ENCODE measurements around the gene THRSP.
A peak's percentile ranks its signal among the peaks of the same experiment; 100 is the strongest.
"Not testable (repeated sequence)": the region's sequence is repeated elsewhere in the genome, so short reads cannot be mapped to it uniquely, and the experiment has no call there.

THRSP gene

GRCh38 chr11:78050964-78051831 lies 12.5 kb upstream of the THRSP start:
- Mint-ChIP-seq H3K4me1 (peaks cover 3% of the 10 kb centered on the region), H3K9me3 (no peaks in the 10 kb centered on the region), H3K36me3 (no peaks in the 10 kb centered on the region), H3K27ac (no peak overlapping the region), H3K4me3 (no peak overlapping the region), H3K27me3 (no peaks in the 10 kb centered on the region)

GRCh38 chr11:78054971-78055370 lies 8.7 kb upstream of the THRSP start:
- H3K9me3 Mint-ChIP-seq: no peaks in the 10 kb centered on the region
- H3K4me3 Mint-ChIP-seq: no peak overlapping the region
- no peak overlapping the region for H3K27ac Mint-ChIP-seq
- H3K27me3 Mint-ChIP-seq: no peaks in the 10 kb centered on the region
- no peaks in the 10 kb centered on the region for H3K4me1 Mint-ChIP-seq
- H3K36me3 Mint-ChIP-seq: no peaks in the 10 kb centered on the region

- Mint-ChIP-seq H3K36me3 (no peaks in the 10 kb centered on the region), H3K9me3 (no peaks in the 10 kb centered on the region), H3K27me3 (no peaks in the 10 kb centered on the region), H3K27ac (no peak overlapping the region), H3K4me1 (no peaks in the 10 kb centered on the region), H3K4me3 (no peak overlapping the region)
These were observed 7.6 kb upstream of the THRSP start for GRCh38 chr11:78056093-78056492.

GRCh38 chr11:78057462-78058055 lies 6.1 kb upstream of the THRSP start:
- Mint-ChIP-seq H3K27me3 (no peaks in the 10 kb centered on the region), H3K4me1 (no peaks in the 10 kb centered on the region), H3K36me3 (no peaks in the 10 kb centered on the region), H3K4me3 (no peak overlapping the region), H3K27ac (no peak overlapping the region), H3K9me3 (no peaks in the 10 kb centered on the region)

GRCh38 chr11:78059749-78060328 lies 3.8 kb upstream of the THRSP start:
- not testable (repeated sequence) for H3K9me3 Mint-ChIP-seq, H3K4me1 Mint-ChIP-seq, H3K36me3 Mint-ChIP-seq

GRCh38 chr11:78060533-78060932 lies 3.1 kb upstream of the THRSP start:
- H3K27me3 Mint-ChIP-seq: no peaks in the 10 kb centered on the region
- H3K9me3 Mint-ChIP-seq: no peaks in the 10 kb centered on the region
- H3K4me1 Mint-ChIP-seq: no peaks in the 10 kb centered on the region
- H3K27ac Mint-ChIP-seq: no peak overlapping the region
- H3K36me3 Mint-ChIP-seq: no peaks in the 10 kb centered on the region
- no peak overlapping the region for H3K4me3 Mint-ChIP-seq

More at GRCh38 chr11:78059749-78060328, 3.8 kb upstream of the THRSP start:
- H3K4me3 Mint-ChIP-seq, H3K27me3 Mint-ChIP-seq, H3K27ac Mint-ChIP-seq: not testable (repeated sequence)

- Mint-ChIP-seq H3K9me3 (no peaks in the 10 kb centered on the region), H3K27ac (no peak overlapping the region), H3K36me3 (no peaks in the 10 kb centered on the region), H3K4me1 (no peaks in the 10 kb centered on the region), H3K27me3 (no peaks in the 10 kb centered on the region), H3K4me3 (no peak overlapping the region)
These were observed 2.4 kb upstream of the THRSP start for GRCh38 chr11:78061088-78061920.

GRCh38 chr11:78061921-78062311 lies 1.7 kb upstream of the THRSP start:
- H3K4me3 Mint-ChIP-seq: no peak overlapping the region
- no peak overlapping the region for H3K27ac Mint-ChIP-seq
- no peaks in the 10 kb centered on the region for H3K4me1 Mint-ChIP-seq
- no peaks in the 10 kb centered on the region for H3K27me3 Mint-ChIP-seq
- no peaks in the 10 kb centered on the region for H3K36me3 Mint-ChIP-seq
- H3K9me3 Mint-ChIP-seq: no peaks in the 10 kb centered on the region

- H3K4me3 Mint-ChIP-seq: no peak overlapping the region
- H3K27me3 Mint-ChIP-seq: no peaks in the 10 kb centered on the region
- no peak overlapping the region for H3K27ac Mint-ChIP-seq
- H3K36me3 Mint-ChIP-seq: peaks cover 4% of the 10 kb centered on the region
- H3K4me1 Mint-ChIP-seq: no peaks in the 10 kb centered on the region
- H3K9me3 Mint-ChIP-seq: no peaks in the 10 kb centered on the region
These were observed 990 bp upstream of the THRSP start for GRCh38 chr11:78062671-78063070.

GRCh38 chr11:78065203-78065602 lies 1.5 kb downstream of the THRSP start:
- no peak overlapping the region for H3K4me3 Mint-ChIP-seq
- H3K27ac Mint-ChIP-seq: no peak overlapping the region
- peaks cover 14% of the 10 kb centered on the region for H3K36me3 Mint-ChIP-seq
- no peaks in the 10 kb centered on the region for H3K9me3 Mint-ChIP-seq
- H3K27me3 Mint-ChIP-seq: no peaks in the 10 kb centered on the region
- H3K4me1 Mint-ChIP-seq: no peaks in the 10 kb centered on the region

GRCh38 chr11:78066471-78066870 lies 2.8 kb downstream of the THRSP start:
- no peak overlapping the region for H3K27ac Mint-ChIP-seq
- peaks cover 1% of the 10 kb centered on the region for H3K4me1 Mint-ChIP-seq
- H3K9me3 Mint-ChIP-seq: no peaks in the 10 kb centered on the region
- H3K27me3 Mint-ChIP-seq: no peaks in the 10 kb centered on the region
- H3K4me3 Mint-ChIP-seq: no peak overlapping the region
- H3K36me3 Mint-ChIP-seq: peaks cover 16% of the 10 kb centered on the region

- H3K36me3 Mint-ChIP-seq: peaks cover 23% of the 10 kb centered on the region
- H3K27ac Mint-ChIP-seq: peak overlapping the region; percentile 57
- peaks cover 10% of the 10 kb centered on the region for H3K4me1 Mint-ChIP-seq
- H3K27me3 Mint-ChIP-seq: no peaks in the 10 kb centered on the region
- no peaks in the 10 kb centered on the region for H3K9me3 Mint-ChIP-seq
- no peak overlapping the region for H3K4me3 Mint-ChIP-seq
These were observed 4.0 kb downstream of the THRSP start for GRCh38 chr11:78067704-78068103.

- no peaks in the 10 kb centered on the region for H3K27me3 Mint-ChIP-seq
- peaks cover 12% of the 10 kb centered on the region for H3K4me1 Mint-ChIP-seq
- H3K9me3 Mint-ChIP-seq: no peaks in the 10 kb centered on the region
- no peak overlapping the region for H3K4me3 Mint-ChIP-seq
- no peak overlapping the region for H3K27ac Mint-ChIP-seq
- H3K36me3 Mint-ChIP-seq: peaks cover 23% of the 10 kb centered on the region
These were observed 5.8 kb downstream of the THRSP start for GRCh38 chr11:78069465-78069864.

- H3K36me3 Mint-ChIP-seq: peaks cover 23% of the 10 kb centered on the region
- no peak overlapping the region for H3K27ac Mint-ChIP-seq
- H3K9me3 Mint-ChIP-seq: no peaks in the 10 kb centered on the region
- no peaks in the 10 kb centered on the region for H3K27me3 Mint-ChIP-seq
- H3K4me1 Mint-ChIP-seq: peaks cover 20% of the 10 kb centered on the region
- H3K4me3 Mint-ChIP-seq: no peak overlapping the region
These were observed 7.0 kb downstream of the THRSP start for GRCh38 chr11:78070621-78071020.

- Mint-ChIP-seq H3K36me3 (peaks cover 23% of the 10 kb centered on the region), H3K4me3 (no peak overlapping the region), H3K4me1 (peaks cover 29% of the 10 kb centered on the region), H3K27ac (peak overlapping the region; percentile 88), H3K9me3 (no peaks in the 10 kb centered on the region), H3K27me3 (no peaks in the 10 kb centered on the region)
These were observed 8.1 kb downstream of the THRSP start for GRCh38 chr11:78071717-78072116.
